HG03175 (cell line): Measurements from ENCODE around the gene GRPR.
"Not testable (repeated sequence)": the region's sequence is repeated elsewhere in the genome, so short reads cannot be mapped to it uniquely, and the experiment has no call there.

ENCODE experiments used
- ATAC-seq: cut with Tn5 transposase; IDR thresholded peaks from one replicate; pipeline ENCODE4 v1.9.1; 2021; ENCODE audit warnings: mild to moderate bottlenecking, moderate library complexity; ENCODE audit not compliant: unreplicated experiment

The GRPR gene

GRCh38 chrX:16175329-16176061 lies 52.1 kb downstream of the GRPR start:
- no peak for ATAC-seq

GRCh38 chrX:16177260-16177659 lies 53.9 kb downstream of the GRPR start:
- ATAC-seq: no peak

DNA sequence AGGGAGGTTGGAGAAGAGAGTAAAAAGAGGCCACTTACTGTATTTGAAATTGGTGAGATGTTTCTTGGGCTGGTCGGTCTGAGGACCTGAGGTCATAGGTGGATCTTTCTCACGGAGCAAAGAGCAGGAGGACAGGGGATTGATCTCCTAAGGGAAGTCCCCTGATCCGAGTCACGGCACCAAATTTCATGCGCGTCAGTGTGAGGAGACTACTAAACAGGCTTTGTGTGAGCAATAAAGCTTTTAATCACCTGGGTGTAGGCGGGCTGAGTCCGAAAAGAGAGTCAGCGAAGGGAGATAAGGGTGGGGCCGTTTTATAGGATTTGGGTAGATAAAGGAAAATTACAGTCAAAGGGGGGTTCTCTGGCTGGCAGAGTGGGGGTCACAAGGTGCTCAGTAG lies 60.5 kb downstream of the GRPR start:
- ATAC-seq: not testable (repeated sequence)

- peak; percentile 100 for ATAC-seq
Measured at GRCh38 chrX:16185725-16186136, 62.4 kb downstream of the GRPR start.

DNA sequence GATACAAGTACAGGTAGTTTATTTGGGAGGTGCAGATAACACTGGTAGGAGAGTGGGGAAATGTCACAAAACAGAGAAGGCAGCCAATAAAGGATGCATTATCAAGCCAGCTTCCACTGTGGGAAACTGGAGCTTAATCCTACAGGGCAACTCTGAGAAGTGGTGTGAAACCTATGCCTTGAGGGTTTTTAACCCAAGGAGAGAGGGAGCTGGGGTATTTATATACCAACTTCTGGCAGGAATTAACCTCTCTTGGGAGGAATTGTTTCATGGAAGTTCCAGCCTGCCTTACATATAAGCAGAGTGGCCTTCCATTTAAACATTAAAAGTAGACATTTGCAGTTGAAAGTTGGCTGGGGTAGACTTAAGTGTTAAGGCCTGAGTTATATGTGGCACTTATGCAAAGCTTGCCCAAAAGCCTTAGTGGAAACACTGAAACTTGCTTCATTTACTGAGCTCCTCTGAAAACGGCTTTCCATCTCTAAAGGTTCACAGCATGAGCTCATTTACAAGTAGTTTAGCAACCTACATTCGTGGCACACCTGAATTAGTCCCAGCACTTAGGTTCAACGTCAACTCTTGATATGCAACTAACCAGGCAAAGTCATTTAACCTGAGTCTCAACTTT lies 63.1 kb downstream of the GRPR start:
- ATAC-seq: no peak

- ATAC-seq: no peak
Measured at GRCh38 chrX:16187024-16187760, 63.8 kb downstream of the GRPR start.

DNA sequence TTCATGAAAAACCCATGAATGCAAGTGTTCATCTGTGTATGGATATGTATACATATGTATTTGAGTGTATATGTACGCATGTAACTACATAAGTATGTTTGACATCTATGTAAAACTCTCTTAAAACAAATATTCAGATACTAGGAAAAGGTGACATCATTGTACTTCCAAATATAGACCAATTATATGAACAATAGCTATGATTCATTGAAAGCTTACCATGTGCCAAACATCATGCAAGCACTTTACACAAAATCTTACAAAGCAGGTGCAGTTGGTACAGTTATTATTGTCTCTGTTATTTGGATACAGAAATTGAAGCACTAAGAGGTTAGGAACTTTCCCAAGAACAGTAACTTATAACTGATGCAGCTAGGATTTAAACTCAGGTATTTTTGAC lies 65.3 kb downstream of the GRPR start:
- no peak for ATAC-seq

DNA sequence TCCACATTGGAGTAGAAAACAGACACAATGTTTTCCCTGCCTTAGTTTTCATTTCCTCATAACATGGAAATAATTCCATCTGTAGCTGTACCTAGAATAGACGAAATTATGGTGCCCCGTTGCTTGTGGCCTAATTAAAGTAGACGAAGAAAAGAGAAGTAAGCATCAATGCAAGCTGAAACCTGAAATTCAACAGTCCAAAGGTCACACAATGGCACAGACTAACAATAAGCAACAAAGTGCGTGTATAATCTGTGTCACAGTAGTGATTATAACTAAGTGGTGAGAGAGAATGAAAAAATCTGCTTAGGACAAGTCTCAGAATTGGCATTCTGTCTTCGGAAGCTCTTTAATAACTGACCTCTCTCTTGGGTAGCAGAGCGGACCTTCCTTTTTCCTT lies 68.2 kb downstream of the GRPR start:
- no peak for ATAC-seq

DNA sequence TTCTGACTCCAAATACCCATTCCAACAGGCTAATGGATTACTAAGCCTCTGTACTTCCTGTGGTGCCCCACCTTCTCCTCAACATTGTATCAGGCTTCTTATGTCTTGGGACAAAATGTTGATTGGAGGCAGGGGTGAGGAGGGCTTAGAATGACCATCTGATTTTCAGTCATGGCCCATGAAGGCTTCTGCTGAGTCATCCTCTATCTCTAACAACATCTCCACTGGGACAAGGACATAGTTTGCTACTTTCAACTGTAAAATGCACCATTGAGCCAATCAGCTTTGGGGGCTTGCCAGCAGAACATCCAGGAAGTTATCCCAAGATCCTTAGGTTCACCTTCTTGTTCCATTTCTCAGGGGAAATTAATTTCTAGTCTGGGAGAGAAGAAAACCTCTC lies 73.5 kb downstream of the GRPR start:
- ATAC-seq: no peak

GRCh38 chrX:16199343-16199742 lies 76.0 kb downstream of the GRPR start:
- ATAC-seq: no peak

DNA sequence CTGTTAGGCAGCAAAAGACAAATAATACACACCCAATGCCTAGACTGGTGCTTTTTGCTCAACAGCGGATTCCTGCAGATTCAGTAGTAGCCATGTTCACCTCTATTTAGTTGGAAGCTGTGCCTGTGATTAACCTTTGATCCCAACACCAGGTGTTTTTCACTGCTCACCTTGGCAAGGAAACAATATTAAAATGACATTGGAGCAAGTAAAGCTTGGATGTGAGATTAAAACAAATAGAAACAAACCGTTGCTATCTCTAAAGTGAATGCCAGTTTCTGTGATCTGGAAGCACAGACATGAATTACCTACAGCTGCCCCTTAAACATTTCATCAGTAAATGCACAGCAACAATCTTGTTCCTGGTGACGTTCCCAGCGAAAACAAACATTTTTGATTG lies 79.6 kb downstream of the GRPR start:
- ATAC-seq: no peak
